IPS-15b (cell line): ENCODE data around the gene CNST.

ENCODE experiments used
- H3K27me3 ChIP-seq: one replicate; pipeline ENCODE4 v1.6.1; 2013; ENCODE audit warnings: low read length; ENCODE audit not compliant: control insufficient read depth, insufficient read depth
- H3K36me3 ChIP-seq: one replicate; pipeline ENCODE4 v1.6.1; 2013; ENCODE audit warnings: low read length; ENCODE audit not compliant: control insufficient read depth, insufficient read depth
- H3K4me1 ChIP-seq: one replicate; pipeline ENCODE4 v1.6.1; 2013; ENCODE audit warnings: mild to moderate bottlenecking, low read length; ENCODE audit not compliant: control insufficient read depth, insufficient read depth
- H3K4me3 ChIP-seq: one replicate; pipeline ENCODE4 v1.5.1; 2013; ENCODE audit warnings: low read depth, low read length
- H3K9ac ChIP-seq: one replicate; pipeline ENCODE4 v1.6.1; 2013; ENCODE audit warnings: low read depth, mild to moderate bottlenecking, low read length
- H3K9me3 ChIP-seq: one replicate; pipeline ENCODE4 v1.6.1; 2013; ENCODE audit warnings: mild to moderate bottlenecking, low read length; ENCODE audit not compliant: control insufficient read depth, insufficient read depth

CNST gene

GRCh38 chr1:246566128-246566812 lies at the start of gene CNST, which contains the start of gene TFB2M:
TSS of gene CNST (plus strand) at chr1:246566456. CDS start at chr1:246591563, 25,107 bp downstream.
TSS of gene TFB2M (minus strand) at chr1:246566261. CDS start at chr1:246566138, 123 bp downstream.
- H3K9ac ChIP-seq: peak within 1 kb of the TSS; percentile 96
- H3K4me3 ChIP-seq: peak within 1 kb of the TSS; percentile 95
- no peaks in the 10 kb centered on the region for H3K4me1 ChIP-seq
- no peaks in the 10 kb centered on the region for H3K9me3 ChIP-seq
- H3K36me3 ChIP-seq: peaks cover 3% of the 10 kb centered on the region
- no peaks in the 10 kb centered on the region for H3K27me3 ChIP-seq

- Histone ChIP-seq H3K4me3 (no peak overlapping the region), H3K9me3 (peaks cover 6% of the 10 kb centered on the region), H3K4me1 (no peaks in the 10 kb centered on the region), H3K36me3 (no peaks in the 10 kb centered on the region), H3K9ac (no peak overlapping the region), H3K27me3 (no peaks in the 10 kb centered on the region)
Measured at GRCh38 chr1:246517391-246517790, 48.9 kb upstream of the CNST start.

- Histone ChIP-seq H3K36me3 (no peaks in the 10 kb centered on the region), H3K27me3 (no peaks in the 10 kb centered on the region), H3K4me3 (no peak overlapping the region), H3K9ac (no peak overlapping the region), H3K9me3 (peaks cover 6% of the 10 kb centered on the region), H3K4me1 (no peaks in the 10 kb centered on the region)
Measured at GRCh38 chr1:246518456-246519205, 47.6 kb upstream of the CNST start.

- Histone ChIP-seq H3K9ac (no peak overlapping the region), H3K9me3 (peaks cover 6% of the 10 kb centered on the region), H3K36me3 (no peaks in the 10 kb centered on the region), H3K4me3 (no peak overlapping the region), H3K4me1 (no peaks in the 10 kb centered on the region), H3K27me3 (no peaks in the 10 kb centered on the region)
Measured at GRCh38 chr1:246519514-246519913, 46.7 kb upstream of the CNST start.

- no peaks in the 10 kb centered on the region for H3K9me3 ChIP-seq
Measured at GRCh38 chr1:246526380-246526779, 39.9 kb upstream of the CNST start.

GRCh38 chr1:246526915-246527314 lies 39.3 kb upstream of the CNST start:
- H3K9me3 ChIP-seq: no peaks in the 10 kb centered on the region
- H3K4me3 ChIP-seq: no peak overlapping the region
- no peaks in the 10 kb centered on the region for H3K36me3 ChIP-seq
- H3K27me3 ChIP-seq: no peaks in the 10 kb centered on the region
- no peak overlapping the region for H3K9ac ChIP-seq
- no peaks in the 10 kb centered on the region for H3K4me1 ChIP-seq

More at GRCh38 chr1:246526380-246526779, 39.9 kb upstream of the CNST start:
- H3K4me1 ChIP-seq: no peaks in the 10 kb centered on the region
- no peaks in the 10 kb centered on the region for H3K36me3 ChIP-seq
- H3K27me3 ChIP-seq: no peaks in the 10 kb centered on the region
- no peak overlapping the region for H3K9ac ChIP-seq
- no peak overlapping the region for H3K4me3 ChIP-seq

- Histone ChIP-seq H3K4me1 (no peaks in the 10 kb centered on the region), H3K9me3 (no peaks in the 10 kb centered on the region), H3K36me3 (no peaks in the 10 kb centered on the region), H3K9ac (no peak overlapping the region), H3K4me3 (no peak overlapping the region), H3K27me3 (no peaks in the 10 kb centered on the region)
Measured at GRCh38 chr1:246527402-246528088, 38.7 kb upstream of the CNST start.

- H3K4me3 ChIP-seq: no peak overlapping the region
Measured at GRCh38 chr1:246528933-246529731, 37.1 kb upstream of the CNST start.

GRCh38 chr1:246530482-246530881 lies 35.8 kb upstream of the CNST start:
- no peaks in the 10 kb centered on the region for H3K4me1 ChIP-seq
- no peaks in the 10 kb centered on the region for H3K9me3 ChIP-seq
- no peak overlapping the region for H3K9ac ChIP-seq
- H3K36me3 ChIP-seq: no peaks in the 10 kb centered on the region
- no peaks in the 10 kb centered on the region for H3K27me3 ChIP-seq
- H3K4me3 ChIP-seq: no peak overlapping the region

More at GRCh38 chr1:246528933-246529731, 37.1 kb upstream of the CNST start:
- H3K9me3 ChIP-seq: no peaks in the 10 kb centered on the region
- H3K27me3 ChIP-seq: no peaks in the 10 kb centered on the region
- no peaks in the 10 kb centered on the region for H3K4me1 ChIP-seq
- no peaks in the 10 kb centered on the region for H3K36me3 ChIP-seq
- H3K9ac ChIP-seq: no peak overlapping the region

- Histone ChIP-seq H3K4me3 (no peak overlapping the region), H3K4me1 (no peaks in the 10 kb centered on the region), H3K27me3 (no peaks in the 10 kb centered on the region), H3K36me3 (no peaks in the 10 kb centered on the region), H3K9ac (no peak overlapping the region), H3K9me3 (no peaks in the 10 kb centered on the region)
Measured at GRCh38 chr1:246532519-246532918, 33.7 kb upstream of the CNST start.

- H3K9me3 ChIP-seq: no peaks in the 10 kb centered on the region
- H3K9ac ChIP-seq: no peak overlapping the region
- no peak overlapping the region for H3K4me3 ChIP-seq
- H3K4me1 ChIP-seq: no peaks in the 10 kb centered on the region
- no peaks in the 10 kb centered on the region for H3K36me3 ChIP-seq
- H3K27me3 ChIP-seq: no peaks in the 10 kb centered on the region
Measured at GRCh38 chr1:246533371-246533905, 32.8 kb upstream of the CNST start.
